ENCODE measurements around the gene DNAJC1. TPM values are rescaled to one million over a fixed set of nuclear protein-coding genes. Genes with fewer than 3 reads are reported as not detected.

DNAJC1 gene
- total RNA-seq, 1 donor from 2014 or later: 67.7 TPM

DNA sequence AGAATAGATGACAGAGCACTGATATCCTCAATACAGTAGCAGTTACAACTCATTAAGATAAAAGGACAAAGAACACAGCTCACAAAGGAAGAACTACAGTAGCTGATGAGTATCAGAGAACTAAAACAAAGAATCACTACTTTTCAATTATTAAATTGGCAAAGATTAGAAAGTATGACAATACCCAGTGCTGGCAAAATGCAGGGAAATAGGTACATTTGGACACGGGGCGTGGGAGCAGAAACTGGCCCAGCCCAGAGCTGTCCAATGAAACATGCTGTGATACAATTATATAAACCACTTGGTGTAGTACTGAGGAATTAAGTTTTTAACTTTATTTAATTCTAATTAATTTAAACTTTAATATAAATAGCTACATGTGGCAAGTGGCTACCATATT, 243.2 kb downstream of the DNAJC1 start:
- DNase-seq (ENCODE audit: low spot score): no peak

DNA sequence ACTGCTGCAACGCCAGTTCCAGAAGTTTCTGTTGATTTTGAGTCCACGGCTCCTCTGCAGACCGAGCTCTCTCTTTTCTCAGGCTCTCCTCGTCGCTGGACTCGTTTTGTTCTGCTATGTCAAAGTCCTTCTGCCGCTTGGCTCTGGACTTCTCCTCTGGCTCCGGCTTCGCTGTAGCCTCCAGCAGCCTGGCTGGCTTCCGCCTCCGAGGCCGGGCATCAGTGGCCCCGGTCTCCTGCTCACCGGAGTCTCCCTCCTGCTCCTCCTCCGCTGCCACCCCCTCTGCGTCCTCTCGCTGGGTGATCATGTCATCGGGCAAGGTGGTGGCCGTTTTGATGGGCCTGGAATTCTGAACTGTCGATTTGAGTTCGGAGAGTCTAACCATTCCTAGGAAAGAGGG, 244.3 kb downstream of the DNAJC1 start:
- no peak for DNase-seq (ENCODE audit: low spot score)

DNA sequence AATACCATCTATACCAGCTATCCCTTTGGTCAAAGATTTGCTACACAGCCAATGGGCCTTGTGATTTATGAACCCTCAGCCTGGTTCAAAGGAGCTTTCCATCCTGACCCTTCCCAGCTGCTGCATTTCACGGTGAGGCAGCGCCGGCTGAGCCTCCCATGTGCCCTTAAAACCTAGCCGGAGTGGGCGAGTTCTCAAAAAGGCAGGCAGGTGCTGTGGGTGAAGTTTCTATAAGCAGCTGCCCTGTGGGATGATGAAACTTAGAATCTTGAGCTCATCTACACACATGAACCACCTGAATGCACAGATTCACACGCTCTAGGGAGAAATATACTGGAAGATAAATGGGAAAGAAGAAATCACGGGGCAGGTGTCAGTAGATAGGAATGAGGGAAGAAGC, 244.8 kb downstream of the DNAJC1 start:
- DNase-seq (ENCODE audit: low spot score): no peak

DNA sequence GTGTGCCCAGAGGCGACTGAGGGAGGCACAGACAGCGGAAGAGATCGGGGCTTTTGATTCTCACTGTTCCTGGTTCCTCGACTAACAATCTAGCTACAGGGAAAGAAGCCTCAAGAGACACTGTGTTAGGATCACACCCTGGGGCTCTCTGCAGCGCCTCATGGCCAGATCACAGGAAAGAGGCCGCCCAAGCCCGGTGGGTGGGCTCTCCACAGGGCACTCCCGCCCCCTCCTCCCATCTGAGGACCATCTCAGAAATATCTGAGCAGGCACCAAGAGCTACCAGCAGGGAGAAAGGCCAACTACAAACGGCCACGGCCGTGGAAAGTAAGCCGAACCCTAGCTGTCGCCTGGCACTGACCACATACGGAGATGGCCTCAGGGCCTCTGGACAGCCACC, 245.3 kb downstream of the DNAJC1 start:
- DNase-seq (ENCODE audit: low spot score): no peak

DNA sequence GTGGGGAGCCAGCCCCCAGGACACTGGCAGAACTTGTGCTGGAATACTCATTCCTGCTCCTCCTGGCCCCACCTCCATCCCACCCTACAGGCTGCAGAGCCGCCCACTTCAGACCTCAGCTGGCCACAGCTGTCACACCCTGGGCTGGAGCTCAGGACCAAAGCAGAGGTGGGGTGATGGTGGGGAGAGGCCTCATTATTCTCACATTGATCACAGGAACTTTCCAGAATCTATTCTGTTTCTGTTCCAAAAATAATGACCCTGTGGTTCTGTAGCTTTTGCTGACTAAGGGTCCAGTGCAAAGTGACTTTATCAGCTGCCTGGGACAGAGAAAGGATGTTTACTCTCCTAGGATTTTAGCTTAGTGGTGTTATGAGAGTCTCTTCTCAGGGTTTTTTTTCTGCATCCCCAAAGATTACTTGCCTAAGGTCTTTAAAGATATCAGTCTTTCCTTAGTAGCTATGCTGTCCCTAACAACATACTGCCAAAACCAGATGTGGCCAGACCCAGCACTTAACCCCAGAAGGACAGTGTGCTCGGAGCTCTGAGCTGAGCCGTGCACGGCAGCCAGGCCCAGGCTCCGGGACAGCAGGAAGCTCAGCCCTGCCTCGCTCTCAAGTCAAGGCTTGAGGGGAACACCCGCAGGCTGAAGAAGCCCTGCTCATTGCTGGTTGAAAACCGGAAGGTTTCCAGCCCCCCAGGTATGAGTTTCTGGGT, 246.2 kb downstream of the DNAJC1 start:
- DNase-seq (ENCODE audit: low spot score): peak; percentile 59

DNA sequence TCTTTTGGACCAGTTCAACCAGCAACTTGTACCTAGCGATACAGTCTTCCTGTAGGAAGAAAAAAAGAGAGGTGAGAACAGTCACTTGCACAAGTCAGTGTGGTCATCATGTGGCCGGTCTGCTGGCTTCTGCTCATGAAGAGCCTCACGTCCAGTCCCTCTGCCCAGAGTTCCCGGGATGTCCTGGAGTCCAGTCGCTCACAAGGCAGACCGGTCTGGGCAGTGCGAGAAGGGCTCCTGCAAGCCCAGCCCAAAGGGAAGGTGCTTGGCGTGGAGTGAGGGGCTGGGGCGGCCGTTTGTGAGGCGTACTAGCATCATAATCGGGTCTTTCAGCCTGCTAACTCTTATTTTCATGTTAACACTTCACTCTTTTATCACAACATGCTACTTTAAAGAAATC, 246.8 kb downstream of the DNAJC1 start:
- no peak for DNase-seq (ENCODE audit: low spot score)

DNA sequence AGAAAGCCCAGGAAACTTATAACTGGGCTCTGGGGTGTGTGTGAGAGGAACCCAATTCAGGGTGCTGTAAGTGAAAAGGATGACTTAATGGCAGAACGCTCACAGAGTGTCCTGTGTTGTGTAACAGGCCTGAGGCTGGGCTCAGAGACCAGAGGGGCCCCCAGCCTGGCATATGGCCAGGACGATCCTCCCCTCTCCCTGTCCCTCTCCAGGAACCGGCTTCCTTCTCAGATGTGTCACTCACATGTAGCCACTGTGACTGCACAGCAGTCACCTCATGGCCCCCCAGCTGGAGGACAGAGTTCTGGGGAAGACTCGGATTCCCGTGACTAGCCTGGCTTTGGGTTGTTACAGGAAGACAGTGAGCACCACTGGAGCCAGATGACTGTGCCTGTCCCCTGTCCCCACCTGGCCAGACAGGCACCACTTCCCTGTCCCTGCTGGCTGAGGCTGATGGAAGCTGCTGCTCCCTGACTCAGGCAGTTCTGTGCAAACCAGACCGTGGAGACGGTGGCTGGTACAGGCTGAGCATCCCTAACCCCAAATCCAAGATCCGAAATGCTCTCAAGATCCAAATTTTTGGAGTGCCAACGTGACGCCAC, 249.0 kb downstream of the DNAJC1 start:
- DNase-seq (ENCODE audit: low spot score): peak; percentile 36

DNA sequence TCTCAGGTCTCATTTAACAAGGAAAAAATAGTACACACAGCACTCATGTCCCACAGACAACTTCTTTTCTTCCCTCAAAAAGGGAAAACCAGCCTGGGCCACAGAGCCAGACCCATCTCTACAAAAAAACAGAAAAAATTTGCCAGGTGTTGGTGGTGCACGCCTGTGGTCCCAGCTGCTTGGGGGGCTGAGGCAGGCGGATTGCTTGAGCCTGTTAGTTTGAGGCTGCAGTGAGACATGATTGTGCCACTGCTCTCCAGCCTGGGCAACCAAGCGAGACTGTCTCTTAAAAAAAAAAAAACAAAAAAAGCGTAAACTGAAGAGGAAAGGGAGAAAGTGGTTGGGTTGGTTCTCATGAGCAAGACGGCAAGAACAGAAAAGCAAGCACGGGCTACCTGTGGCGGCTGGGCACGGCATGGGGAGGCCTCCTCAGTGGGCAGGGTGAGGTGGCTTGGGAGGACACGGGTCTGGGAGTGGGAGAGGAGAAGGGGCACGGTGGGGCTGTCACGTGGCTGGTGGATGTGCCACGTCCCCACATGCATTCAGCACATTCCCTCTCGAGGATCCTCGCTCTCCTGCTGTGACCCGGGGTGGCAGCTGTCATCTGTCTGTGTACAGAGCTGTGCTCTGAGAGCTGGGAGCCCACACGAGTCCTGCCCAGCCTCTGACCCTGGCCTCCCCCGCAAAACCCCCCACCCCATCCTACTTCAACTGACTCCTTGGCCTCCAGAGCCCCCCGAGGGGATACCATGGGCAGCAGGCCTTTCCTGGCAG, 249.8 kb downstream of the DNAJC1 start:
- DNase-seq (ENCODE audit: low spot score): no peak

DNA sequence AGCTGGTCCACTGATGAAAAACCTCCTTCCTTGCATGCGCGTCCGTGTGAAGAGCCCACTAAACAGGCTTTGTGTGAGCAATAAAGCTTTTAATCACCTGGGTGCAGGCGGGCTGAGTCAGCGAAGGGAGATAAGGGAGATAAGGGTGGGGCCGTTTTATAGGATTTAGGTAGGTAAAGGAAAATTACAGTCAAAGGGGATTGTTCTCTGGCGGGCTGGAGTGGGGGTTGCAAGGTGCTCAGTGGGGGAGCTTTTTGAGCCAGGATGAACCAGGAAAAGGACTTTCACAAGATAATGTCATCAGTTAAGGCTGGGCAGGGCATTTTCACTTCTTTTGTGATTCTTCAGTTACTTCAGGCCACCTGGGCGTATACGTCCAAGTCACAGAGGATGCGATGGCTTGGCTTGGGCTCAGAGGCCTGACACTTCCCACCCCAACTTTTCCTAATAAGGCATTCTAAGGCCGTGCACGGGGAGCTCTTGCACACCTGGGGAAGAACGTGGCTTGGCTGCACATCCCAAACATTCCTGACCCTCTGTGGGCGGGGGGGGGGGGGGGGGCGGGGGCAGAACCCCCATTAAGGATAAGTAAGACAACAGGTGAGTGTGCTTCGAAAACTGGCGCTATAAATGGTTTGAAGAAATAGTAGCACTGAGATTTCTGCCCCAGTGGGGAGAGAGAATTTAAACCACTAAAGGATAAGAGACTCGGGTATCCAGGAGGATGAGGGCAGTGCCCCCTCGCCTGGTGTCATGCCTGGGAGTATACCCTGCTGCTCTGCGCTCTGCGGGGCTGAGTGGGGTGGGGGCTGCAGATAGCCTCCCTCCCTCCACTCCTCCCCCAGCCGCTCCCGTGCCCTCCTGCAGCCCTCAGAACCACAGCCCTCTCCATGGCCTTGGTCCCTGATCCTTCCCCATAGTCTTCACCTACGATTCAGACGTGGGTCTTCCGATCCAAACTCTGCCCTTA, 251.9 kb downstream of the DNAJC1 start:
- DNase-seq (ENCODE audit: low spot score): no peak

DNA sequence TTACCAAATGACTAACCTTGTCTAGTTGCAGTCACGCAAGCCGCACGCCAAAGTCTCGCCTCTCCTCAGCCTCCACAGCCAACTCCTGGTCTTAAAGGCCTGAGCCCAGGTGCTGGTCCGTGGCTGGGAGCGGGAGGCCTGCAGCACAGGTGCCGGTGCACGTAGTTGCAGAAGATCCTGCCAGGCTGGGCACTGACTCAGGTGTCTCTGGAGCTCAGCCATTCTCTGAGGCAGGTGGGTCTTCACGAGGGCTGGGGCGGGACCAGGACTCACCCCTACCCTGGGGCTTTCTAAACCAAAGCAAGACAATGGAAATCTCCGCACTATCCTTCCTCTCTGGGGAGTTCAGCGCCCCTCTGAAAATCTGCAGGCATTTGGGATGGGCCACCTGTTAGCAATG, 253.1 kb downstream of the DNAJC1 start:
- DNase-seq (ENCODE audit: low spot score): no peak

DNA sequence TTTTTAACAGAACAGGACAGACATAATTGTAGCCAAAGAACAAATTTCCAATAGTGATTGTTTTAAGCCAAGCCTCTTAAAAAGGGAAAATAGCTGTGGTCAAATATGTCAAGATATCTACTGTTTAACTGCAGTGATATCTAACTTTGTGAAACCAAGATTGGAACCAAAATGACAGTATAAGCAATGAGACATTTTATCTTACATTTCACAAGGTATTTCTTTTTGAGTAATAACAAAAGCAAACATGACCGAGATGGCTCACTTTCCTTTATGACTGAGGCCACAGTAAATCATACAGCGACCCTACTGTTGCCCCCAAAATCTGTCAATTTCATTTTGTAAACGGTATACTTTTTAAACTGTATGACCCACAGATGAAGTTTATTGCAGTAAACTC, 253.7 kb downstream of the DNAJC1 start:
- no peak for DNase-seq (ENCODE audit: low spot score)

DNA sequence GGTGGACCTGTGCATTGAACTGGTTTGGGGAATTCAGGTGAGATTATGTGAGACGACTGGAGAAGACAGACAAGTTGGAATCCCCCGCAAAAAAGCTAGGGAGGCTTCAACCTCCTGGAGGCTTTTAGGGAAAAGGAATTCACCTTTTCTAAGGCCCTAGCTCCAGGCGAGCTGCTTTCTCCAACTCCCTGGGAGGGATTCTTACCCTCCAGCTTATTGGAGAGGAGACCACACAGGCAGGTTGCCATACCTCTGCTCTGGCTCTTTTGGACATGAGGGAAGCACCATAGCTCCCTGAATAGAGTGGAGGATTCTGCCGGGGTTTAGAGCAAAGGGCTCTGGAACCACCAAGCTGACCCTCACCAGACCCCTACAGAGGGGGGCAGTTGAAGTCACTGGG, 255.7 kb downstream of the DNAJC1 start:
- DNase-seq (ENCODE audit: low spot score): no peak

DNA sequence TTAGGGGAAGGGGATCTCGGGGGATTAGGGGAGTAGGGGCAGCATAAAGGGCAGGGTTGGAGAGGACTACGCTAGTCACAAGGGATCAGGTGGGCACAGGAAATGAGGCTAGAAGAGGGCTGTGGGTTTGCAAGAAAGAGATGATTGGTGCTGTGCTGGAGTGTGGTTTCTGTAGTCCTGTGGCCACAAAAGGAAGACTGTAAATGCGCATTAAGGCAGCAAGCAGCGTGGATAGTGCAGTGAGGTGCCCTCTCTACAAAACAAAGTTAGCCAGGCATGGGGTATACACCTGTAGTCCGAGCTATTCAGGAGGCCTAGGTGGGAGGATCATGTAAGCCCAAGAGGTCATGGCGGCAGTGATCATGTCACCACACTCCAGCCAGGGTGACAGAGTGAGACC, 257.4 kb downstream of the DNAJC1 start:
- DNase-seq (ENCODE audit: low spot score): no peak

DNA sequence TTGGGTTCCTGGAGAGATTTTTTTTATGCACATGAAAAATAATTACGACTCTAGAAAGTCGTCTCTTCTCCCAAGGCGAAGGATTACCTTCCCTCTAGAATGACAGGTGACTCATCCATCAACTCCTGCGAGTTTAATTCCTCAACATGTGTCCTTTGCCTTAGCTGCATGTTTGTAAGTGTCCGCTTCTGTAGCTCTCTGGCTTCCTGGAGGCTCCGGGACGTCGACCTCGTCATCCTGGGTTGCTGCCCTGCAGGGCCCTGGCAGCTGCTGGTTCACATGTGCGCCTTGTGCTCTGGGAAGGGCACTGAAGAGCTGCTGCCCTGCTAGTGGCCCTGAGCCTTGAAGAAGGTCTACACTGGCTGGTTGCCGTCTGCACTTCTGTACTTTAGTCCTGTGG, 259.3 kb downstream of the DNAJC1 start:
- DNase-seq (ENCODE audit: low spot score): no peak

DNA sequence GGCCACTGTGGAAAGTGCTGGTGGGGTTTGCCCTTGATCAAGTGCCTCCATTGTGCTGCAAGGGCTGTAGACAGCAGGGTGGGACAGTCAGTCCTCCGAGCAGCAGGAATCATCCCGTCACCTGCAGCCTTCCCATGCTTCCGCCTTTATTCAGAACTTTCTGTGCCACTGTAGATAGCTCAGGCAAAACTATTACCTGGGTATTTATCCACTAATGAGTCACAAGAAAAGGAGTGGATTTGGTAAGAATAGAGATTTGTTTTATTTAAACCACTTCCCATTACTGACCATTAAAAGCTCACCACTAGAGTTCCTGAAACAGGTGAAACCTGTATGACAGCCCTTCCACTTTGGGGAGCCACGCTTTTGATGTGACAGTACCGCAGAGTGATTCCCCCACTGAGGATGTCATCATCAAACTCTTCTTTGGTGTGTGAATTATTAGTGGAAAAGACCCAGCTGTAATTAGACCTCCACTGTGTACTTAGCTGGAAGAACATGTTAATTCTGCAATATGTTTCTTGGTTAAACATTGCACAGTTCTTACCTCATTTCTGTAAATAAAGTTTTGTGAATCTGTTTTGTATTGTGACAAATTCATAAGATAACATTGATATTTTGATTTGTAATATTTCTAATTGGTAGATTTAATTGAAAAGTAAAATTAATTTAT, 260.7 kb downstream of the DNAJC1 start:
- no peak for DNase-seq (ENCODE audit: low spot score)

DNA sequence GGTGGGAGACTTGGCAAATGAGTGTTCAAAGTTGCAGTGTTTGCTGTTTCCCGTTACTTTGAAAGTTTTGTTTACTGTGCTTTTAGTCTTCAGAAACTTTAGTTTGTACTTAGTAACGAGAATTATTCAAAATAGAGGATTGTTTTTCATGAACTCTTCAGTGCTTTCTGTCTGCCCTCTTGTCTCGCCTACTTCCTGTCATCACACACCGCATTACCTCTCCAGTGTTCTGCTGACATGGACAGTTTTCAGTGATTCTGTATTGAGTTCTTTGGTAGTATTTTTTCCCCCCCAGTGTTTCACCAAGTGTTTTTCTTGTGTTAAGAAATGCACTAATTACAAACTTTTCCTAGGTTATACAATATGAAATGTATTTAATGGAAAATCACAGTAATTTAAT, 262.5 kb downstream of the DNAJC1 start:
- no peak for DNase-seq (ENCODE audit: low spot score)

DNA sequence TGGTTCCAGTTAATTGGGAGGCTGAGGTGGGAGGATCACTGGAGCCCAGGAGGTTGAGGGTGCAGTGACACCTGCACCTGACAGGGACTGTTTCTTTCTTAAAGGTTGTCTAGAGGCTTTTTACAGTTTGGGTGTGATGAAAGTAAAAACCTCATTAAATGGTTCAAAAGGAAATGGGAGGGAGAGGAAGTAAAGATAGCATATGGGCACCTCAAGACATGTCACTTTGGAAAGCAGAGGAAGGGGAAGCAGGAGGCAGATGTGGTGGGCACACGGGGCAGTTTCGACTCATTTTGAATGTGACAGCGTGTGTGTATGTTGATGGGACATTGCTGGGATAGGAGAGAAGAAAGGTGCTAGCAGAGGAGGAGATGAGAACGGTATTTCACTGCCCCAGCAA, 266.4 kb downstream of the DNAJC1 start:
- DNase-seq (ENCODE audit: low spot score): no peak

DNA sequence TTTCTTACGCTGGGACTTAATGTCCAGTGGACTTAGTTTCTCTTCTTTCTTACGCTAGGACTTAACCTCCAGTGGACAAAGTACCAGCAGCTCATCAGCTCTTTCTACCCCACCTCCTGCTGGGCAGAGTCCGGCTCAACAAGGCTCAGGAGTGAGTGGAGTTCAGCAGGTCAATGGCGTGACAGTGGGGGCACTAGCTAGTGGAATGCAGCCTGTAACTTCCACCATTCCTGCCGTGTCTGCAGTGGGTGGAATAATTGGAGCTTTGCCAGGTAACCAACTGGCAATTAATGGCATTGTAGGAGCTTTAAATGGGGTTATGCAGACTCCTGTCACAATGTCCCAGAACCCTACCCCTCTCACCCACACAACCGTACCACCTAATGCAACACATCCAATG, 269.8 kb downstream of the DNAJC1 start:
- no peak for DNase-seq (ENCODE audit: low spot score)

DNA sequence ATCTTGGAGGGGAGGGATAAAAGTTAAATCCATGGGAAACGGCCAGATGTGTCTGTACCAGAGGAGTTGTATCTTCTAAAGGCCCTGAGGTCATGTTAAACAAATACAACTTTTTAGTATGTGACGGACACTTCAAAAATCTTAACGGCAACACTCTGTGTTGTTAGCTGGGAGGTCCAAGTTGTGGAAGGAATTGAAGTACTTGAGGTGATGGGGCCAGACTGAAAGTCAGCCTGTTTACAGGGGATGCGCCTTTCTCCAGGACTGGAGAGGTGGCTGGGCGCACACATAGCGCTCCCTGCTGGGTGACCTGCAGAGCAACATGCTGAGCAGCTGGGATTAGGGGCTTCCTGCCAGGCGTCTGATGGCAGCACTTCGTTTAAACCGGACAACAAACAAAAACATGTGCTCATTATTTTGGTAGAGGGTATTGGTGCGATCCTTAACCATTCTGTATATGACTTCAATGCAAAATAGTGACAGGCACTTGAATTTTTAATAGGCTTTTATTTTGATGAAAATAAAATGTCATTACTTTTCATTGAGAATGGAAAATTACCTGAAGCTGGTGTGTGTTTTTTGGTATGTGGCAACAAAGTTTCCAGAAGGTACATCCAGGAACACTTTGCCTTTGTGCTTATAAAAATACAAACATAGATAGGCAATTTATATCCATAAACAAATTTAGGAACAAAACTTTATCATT, 271.3 kb downstream of the DNAJC1 start:
- peak; percentile 79 for DNase-seq (ENCODE audit: low spot score)

DNA sequence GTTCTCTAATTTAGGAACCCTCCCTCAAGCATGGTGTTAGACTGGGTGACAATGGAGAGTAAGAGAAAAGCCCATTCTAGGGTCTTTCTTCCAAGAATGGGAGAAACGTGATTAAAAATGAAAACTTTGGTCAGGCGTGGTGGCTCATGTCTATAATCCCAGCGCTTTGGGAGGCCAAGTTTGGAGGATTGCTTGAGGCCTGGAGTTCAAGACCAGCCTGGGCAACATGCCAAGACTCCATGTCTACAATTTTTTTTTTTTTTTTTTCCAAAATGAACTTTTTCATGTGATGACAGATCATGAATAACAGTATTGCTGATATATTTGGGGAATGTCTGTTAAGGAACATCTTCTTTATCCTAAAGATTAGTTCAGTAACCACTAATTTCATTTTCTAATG, 274.9 kb downstream of the DNAJC1 start:
- peak; percentile 50 for DNase-seq (ENCODE audit: low spot score)
